ENCODE results near the gene CLIP2.
"Not testable (repeated sequence)": the region's sequence is repeated elsewhere in the genome, so short reads cannot be mapped to it uniquely, and the experiment has no call there.

CLIP2 gene

GRCh38 chr7:74289018-74289658 is at the start of gene CLIP2:
Gene CLIP2, plus strand, starts transcription at chr7:74289407. Its CDS starts 28,140 bp downstream, at chr7:74317547.
- peak; percentile 82 for DNase-seq (ENCODE audit: low spot score)

- DNase-seq (ENCODE audit: low spot score): no peak
These were observed 48.7 kb upstream of the CLIP2 start for GRCh38 chr7:74240482-74240881.

GRCh38 chr7:74242122-74242443 is 47.1 kb upstream of the CLIP2 start:
- no peak for DNase-seq (ENCODE audit: low spot score)

- DNase-seq (ENCODE audit: low spot score): no peak
These were observed 42.7 kb upstream of the CLIP2 start for GRCh38 chr7:74246497-74246896.

GRCh38 chr7:74248156-74248555 is 41.1 kb upstream of the CLIP2 start:
- no peak for DNase-seq (ENCODE audit: low spot score)

GRCh38 chr7:74249058-74249457 is 40.1 kb upstream of the CLIP2 start:
- not testable (repeated sequence) for DNase-seq (ENCODE audit: low spot score)

- no peak for DNase-seq (ENCODE audit: low spot score)
These were observed 36.3 kb upstream of the CLIP2 start for GRCh38 chr7:74252893-74253292.

GRCh38 chr7:74253331-74253730 is 35.9 kb upstream of the CLIP2 start:
- peak; percentile 39 for DNase-seq (ENCODE audit: low spot score)

- DNase-seq (ENCODE audit: low spot score): no peak
These were observed 35.4 kb upstream of the CLIP2 start for GRCh38 chr7:74253835-74254128.

GRCh38 chr7:74254129-74254857 is 34.9 kb upstream of the CLIP2 start, which contains the start of gene RFC2:
Gene RFC2, minus strand, starts transcription at chr7:74254399. Its CDS starts 16 bp downstream, at chr7:74254383.
- peak; percentile 95 for DNase-seq (ENCODE audit: low spot score)

GRCh38 chr7:74254858-74255379 is 34.3 kb upstream of the CLIP2 start:
- DNase-seq (ENCODE audit: low spot score): peak; percentile 23

GRCh38 chr7:74255461-74255860 is 33.7 kb upstream of the CLIP2 start:
- DNase-seq (ENCODE audit: low spot score): not testable (repeated sequence)

- no peak for DNase-seq (ENCODE audit: low spot score)
These were observed 32.5 kb upstream of the CLIP2 start for GRCh38 chr7:74256491-74257408.

GRCh38 chr7:74258639-74259038 is 30.6 kb upstream of the CLIP2 start:
- DNase-seq (ENCODE audit: low spot score): no peak

GRCh38 chr7:74262639-74263398 is 26.4 kb upstream of the CLIP2 start:
- no peak for DNase-seq (ENCODE audit: low spot score)

GRCh38 chr7:74263399-74264120 is 25.6 kb upstream of the CLIP2 start:
- DNase-seq (ENCODE audit: low spot score): no peak

GRCh38 chr7:74266191-74266963 is 22.8 kb upstream of the CLIP2 start:
- no peak for DNase-seq (ENCODE audit: low spot score)

- DNase-seq (ENCODE audit: low spot score): no peak
These were observed 21.2 kb upstream of the CLIP2 start for GRCh38 chr7:74267756-74268565.

GRCh38 chr7:74269757-74270277 is 19.4 kb upstream of the CLIP2 start:
- peak; percentile 66 for DNase-seq (ENCODE audit: low spot score)
